Activated T-helper 17 cell treated with anti-CD3 and anti-CD28 coated beads, Interleukin-2, amount 50 U/mL, for 72 hours (primary cell): Measurements from ENCODE around the gene SPAG7. TPM values are rescaled to one million over a fixed set of nuclear protein-coding genes. Genes with fewer than 3 reads are reported as not detected.

ENCODE experiments used
- ATAC-seq: fragments of 150-1000 bp; cut with Tn5 transposase; replicated peaks from 2 replicates; pipeline ENCODE4 v1.10.0; 2021; ENCODE audit warnings: mild to moderate bottlenecking, moderate library complexity
- H3K27ac Mint-ChIP-seq: one replicate; pipeline ENCODE4 v1.8.0; 2022; ENCODE audit warnings: mixed read lengths
- H3K27me3 Mint-ChIP-seq: one replicate; pipeline ENCODE4 v1.8.0; 2022; ENCODE audit warnings: mixed read lengths
- H3K36me3 Mint-ChIP-seq: one replicate; pipeline ENCODE4 v1.8.0; 2022; ENCODE audit warnings: low read depth, mild to moderate bottlenecking, mixed read lengths
- H3K4me1 Mint-ChIP-seq: one replicate; pipeline ENCODE4 v1.8.0; 2022; ENCODE audit warnings: mixed read lengths
- H3K4me3 Mint-ChIP-seq: one replicate; pipeline ENCODE4 v1.8.0; 2022; ENCODE audit warnings: mild to moderate bottlenecking, mixed read lengths
- H3K9me3 Mint-ChIP-seq: one replicate; pipeline ENCODE4 v1.8.0; 2022; ENCODE audit warnings: mixed read lengths
- total RNA-seq, 2 donors: library from RNA; stranded (reverse); gene quantifications; one replicate each; pipeline ENCODE4 v1.2.3, GENCODE V29; 2022

The SPAG7 gene, protein sequence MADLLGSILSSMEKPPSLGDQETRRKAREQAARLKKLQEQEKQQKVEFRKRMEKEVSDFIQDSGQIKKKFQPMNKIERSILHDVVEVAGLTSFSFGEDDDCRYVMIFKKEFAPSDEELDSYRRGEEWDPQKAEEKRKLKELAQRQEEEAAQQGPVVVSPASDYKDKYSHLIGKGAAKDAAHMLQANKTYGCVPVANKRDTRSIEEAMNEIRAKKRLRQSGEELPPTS
- 10 to 100 TPM; 71.6 to 83.4 TPM for total RNA-seq

- Mint-ChIP-seq H3K4me3 (no peak within 1 kb of the TSS), H3K36me3 (peaks cover 6% of the 10 kb centered on the region), H3K27ac (no peak within 1 kb of the TSS), H3K4me1 (peaks cover 33% of the 10 kb centered on the region), H3K9me3 (peaks cover 4% of the 10 kb centered on the region), H3K27me3 (no peaks in the 10 kb centered on the region)
- ATAC-seq, result peak; percentile 52
These were observed at the start of gene SPAG7 for GRCh38 chr17:4967539-4968485. TSS of gene SPAG7 (minus strand) at chr17:4967817. CDS start at chr17:4967804, 13 bp downstream.

DNA sequence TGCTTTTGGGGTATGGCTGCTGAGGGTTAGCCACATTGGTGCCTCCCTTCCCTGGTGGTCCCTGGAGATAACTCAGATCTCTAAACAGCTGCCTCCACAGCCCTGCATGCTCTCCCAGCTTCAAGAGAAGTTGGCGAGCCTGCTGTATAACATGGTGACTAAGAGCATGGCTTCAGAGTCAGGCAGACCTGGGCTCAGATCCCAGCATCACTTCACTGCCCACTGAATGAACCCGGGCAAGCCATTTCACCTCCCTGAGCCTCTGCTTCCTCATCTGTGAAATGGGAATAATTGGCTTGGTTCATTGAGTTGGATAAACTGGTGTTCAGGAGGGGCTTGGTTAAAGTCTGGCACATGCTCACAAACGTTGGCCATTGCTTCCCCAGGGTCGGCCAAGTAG is 46.7 kb upstream of the SPAG7 start:
- Mint-ChIP-seq H3K27me3 (no peaks in the 10 kb centered on the region), H3K4me3 (no peak overlapping the region), H3K9me3 (no peaks in the 10 kb centered on the region), H3K27ac (no peak overlapping the region), H3K36me3 (peaks cover 76% of the 10 kb centered on the region), H3K4me1 (peaks cover 20% of the 10 kb centered on the region)
- no peak for ATAC-seq

DNA sequence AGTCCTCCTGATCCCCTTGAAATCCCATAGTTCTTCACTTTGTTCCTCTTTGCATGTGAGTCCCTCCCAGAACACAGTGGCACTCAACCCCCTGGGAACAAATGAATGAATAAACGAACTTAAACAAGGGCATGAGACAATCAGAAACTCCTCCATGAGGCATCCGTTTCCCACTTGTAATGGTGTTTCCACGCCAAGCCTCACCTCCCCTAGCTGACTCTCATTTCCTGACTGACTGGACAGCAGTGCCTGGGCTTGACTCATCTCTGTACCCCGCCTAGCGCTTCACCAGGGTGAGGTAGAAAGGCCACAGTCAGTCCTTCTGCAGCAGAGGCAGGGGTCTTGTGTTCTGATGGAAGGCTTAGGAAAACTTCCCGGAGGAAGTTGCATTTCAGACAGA is 44.3 kb upstream of the SPAG7 start:
- H3K4me1 Mint-ChIP-seq, result peaks cover 16% of the 10 kb centered on the region
- peak overlapping the region; percentile 89 for H3K27ac Mint-ChIP-seq
- H3K36me3 Mint-ChIP-seq, result peaks cover 82% of the 10 kb centered on the region
- ATAC-seq, result peak; percentile 99
- peak overlapping the region; percentile 56 for H3K4me3 Mint-ChIP-seq
- H3K27me3 Mint-ChIP-seq, result no peaks in the 10 kb centered on the region
- no peaks in the 10 kb centered on the region for H3K9me3 Mint-ChIP-seq

DNA sequence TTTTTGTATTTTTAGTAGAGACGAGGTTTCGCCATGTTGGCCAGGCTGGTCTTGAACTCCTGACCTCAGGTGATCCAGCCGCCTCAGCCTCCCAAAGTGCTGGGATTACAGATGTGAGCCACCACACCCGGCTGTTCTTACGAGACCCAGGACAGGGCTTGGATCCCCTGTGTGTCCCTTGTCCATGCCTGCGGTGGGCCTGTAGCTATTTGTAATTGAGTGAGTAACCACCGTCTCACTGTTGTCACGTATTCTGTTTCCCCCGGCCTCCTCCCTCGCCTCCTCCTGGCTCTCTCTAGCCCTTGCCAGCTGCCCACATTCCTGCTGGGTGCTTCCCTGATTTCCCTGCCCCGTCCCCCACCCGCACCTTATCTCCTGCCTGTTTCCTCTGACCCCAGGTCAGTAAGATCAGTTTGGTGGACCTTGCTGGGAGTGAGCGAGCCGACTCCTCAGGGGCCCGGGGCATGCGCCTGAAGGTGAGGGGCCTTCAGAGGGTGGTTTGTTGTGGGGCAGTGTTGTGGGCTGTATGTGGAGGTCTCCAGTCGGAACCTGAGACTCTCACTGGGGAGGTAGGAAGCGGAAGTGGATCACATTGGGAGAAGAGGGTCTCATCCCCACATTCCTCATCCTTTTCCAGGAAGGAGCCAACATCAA is 35.7 kb upstream of the SPAG7 start:
- Mint-ChIP-seq H3K9me3 (no peaks in the 10 kb centered on the region), H3K27ac (no peak overlapping the region)
- no peak for ATAC-seq

GRCh38 chr17:5002121-5002788 is 34.6 kb upstream of the SPAG7 start:
- Mint-ChIP-seq H3K4me3 (no peak overlapping the region), H3K9me3 (no peaks in the 10 kb centered on the region), H3K27ac (no peak overlapping the region), H3K36me3 (peaks cover 72% of the 10 kb centered on the region), H3K4me1 (peaks cover 12% of the 10 kb centered on the region), H3K27me3 (no peaks in the 10 kb centered on the region)
- no peak for ATAC-seq

More for the DNA sequence above, 35.7 kb upstream of the SPAG7 start:
- peaks cover 83% of the 10 kb centered on the region for H3K36me3 Mint-ChIP-seq
- no peaks in the 10 kb centered on the region for H3K27me3 Mint-ChIP-seq
- no peak overlapping the region for H3K4me3 Mint-ChIP-seq
- peaks cover 12% of the 10 kb centered on the region for H3K4me1 Mint-ChIP-seq

DNA sequence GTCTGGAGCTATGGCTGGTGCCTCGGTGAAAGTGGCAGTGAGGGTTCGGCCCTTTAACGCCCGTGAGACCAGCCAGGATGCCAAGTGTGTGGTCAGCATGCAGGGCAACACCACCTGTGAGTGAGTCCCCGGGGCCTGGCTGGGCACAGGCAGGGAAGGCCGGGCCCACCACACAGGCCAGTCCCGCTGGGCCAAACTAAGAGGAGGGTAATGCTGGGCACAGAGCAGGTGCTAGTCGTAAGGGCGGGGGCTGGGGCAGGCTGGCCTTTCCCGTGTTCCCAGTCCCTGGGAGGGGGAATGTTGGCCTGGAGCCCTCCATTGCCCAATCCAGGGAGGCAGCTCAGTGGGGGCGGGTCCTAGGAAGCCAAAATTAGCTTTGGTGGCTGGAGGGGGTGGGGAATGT is 32.6 kb upstream of the SPAG7 start:
- Mint-ChIP-seq H3K4me3 (no peak overlapping the region), H3K27ac (peak overlapping the region; percentile 77), H3K36me3 (peaks cover 57% of the 10 kb centered on the region)

DNA sequence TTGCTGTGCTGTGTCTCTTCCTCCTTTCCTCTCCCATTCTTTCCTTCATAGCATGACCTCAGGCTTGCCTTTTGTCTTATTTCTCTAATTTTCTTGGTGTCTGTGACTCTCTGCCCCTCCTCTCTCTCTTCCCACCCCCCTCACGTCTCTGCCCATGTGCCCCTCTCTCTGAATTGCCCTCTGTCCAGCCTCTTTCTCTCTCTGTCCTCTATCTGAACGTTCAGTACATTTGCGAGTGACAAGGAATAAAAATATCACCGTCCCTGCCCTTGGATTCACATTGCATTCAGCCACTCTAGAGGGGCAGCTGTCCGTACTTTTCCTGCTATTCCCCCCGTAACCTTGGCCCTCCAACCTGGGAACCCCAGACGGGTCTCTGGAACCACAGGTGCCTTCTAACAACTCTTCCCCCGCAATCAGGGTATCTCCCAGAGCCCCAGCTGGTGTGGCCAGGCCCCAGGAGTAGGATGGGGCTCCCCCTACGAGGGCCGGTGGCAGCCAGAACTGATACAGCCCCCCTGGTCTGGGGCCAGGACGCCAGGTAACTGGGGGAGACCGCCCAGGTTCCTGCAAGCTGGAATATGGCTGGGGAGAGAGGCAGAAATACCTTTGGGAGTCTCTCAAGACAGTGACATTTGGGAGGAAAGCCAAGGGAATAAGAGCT is 31.9 kb upstream of the SPAG7 start:
- no peak for ATAC-seq
- H3K36me3 Mint-ChIP-seq, result peaks cover 50% of the 10 kb centered on the region
- H3K4me1 Mint-ChIP-seq, result peaks cover 16% of the 10 kb centered on the region
- peak overlapping the region; percentile 70 for H3K4me3 Mint-ChIP-seq
- peak overlapping the region; percentile 77 for H3K27ac Mint-ChIP-seq
- no peaks in the 10 kb centered on the region for H3K9me3 Mint-ChIP-seq
- no peaks in the 10 kb centered on the region for H3K27me3 Mint-ChIP-seq

More for the DNA sequence above, 32.6 kb upstream of the SPAG7 start:
- no peak for ATAC-seq
- H3K9me3 Mint-ChIP-seq, result no peaks in the 10 kb centered on the region
- H3K27me3 Mint-ChIP-seq, result no peaks in the 10 kb centered on the region
- H3K4me1 Mint-ChIP-seq, result peaks cover 16% of the 10 kb centered on the region

DNA sequence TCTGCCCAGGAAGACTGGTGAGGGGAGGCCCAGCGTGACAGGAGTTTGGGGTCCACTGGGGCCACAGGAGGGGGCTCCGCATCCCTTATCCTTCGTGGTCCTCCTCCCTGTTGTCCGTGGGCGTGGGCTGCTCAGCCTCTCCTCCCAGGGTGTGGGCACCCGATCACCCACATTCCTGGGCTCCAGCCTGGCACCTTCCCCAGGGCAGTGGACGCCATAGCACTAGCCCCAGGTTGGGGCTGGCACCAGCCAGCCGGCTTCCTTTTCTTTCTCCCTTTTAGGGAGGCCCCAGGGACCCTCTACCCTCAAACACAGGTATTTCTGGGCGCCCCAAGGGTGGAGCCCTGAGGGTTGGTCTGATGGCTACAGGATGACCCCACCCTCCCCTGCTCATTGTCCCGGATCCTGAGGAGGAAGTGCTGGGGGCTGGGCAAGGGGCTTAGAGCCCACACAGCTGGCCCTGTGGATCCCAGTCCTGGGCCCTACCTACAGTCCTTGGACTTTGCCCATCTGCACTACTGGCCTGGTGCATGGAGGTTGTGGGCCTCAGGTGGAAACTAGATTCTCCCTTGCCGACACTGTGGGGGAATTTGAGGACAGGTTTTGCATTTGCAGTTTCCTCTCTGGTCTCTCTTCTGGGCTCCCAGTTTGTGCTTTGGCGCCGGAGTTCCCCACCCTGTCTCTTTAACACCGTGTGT is 31.3 kb upstream of the SPAG7 start:
- Mint-ChIP-seq H3K9me3 (no peaks in the 10 kb centered on the region), H3K27ac (peak overlapping the region; percentile 77), H3K4me3 (peak overlapping the region; percentile 70), H3K36me3 (peaks cover 43% of the 10 kb centered on the region), H3K27me3 (no peaks in the 10 kb centered on the region), H3K4me1 (peaks cover 16% of the 10 kb centered on the region)
- ATAC-seq, result no peak

- Mint-ChIP-seq H3K9me3 (no peaks in the 10 kb centered on the region), H3K4me1 (peaks cover 16% of the 10 kb centered on the region), H3K27ac (peak overlapping the region; percentile 77), H3K4me3 (peak overlapping the region; percentile 70), H3K27me3 (no peaks in the 10 kb centered on the region), H3K36me3 (peaks cover 36% of the 10 kb centered on the region)
- ATAC-seq, result peak; percentile 13
These were observed 30.6 kb upstream of the SPAG7 start for GRCh38 chr17:4998027-4998731.

- Mint-ChIP-seq H3K4me3 (peak within 1 kb of the TSS; percentile 70), H3K27ac (peak within 1 kb of the TSS; percentile 77), H3K9me3 (no peaks in the 10 kb centered on the region), H3K4me1 (peaks cover 16% of the 10 kb centered on the region), H3K27me3 (no peaks in the 10 kb centered on the region), H3K36me3 (peaks cover 29% of the 10 kb centered on the region)
- peak; percentile 97 for ATAC-seq
These were observed 29.8 kb upstream of the SPAG7 start, which contains the start of the genes INCA1 and KIF1C for GRCh38 chr17:4997302-4998026. TSS of gene INCA1 (minus strand) at chr17:4997522. CDS start at chr17:4994437, 3,085 bp downstream. TSS of gene KIF1C (plus strand) at chr17:4997950. CDS start at chr17:5000247, 2,297 bp downstream.

GRCh38 chr17:4994081-4994595 is 26.5 kb upstream of the SPAG7 start:
- no peaks in the 10 kb centered on the region for H3K36me3 Mint-ChIP-seq
- no peaks in the 10 kb centered on the region for H3K9me3 Mint-ChIP-seq
- no peak overlapping the region for H3K4me3 Mint-ChIP-seq
- peaks cover 16% of the 10 kb centered on the region for H3K4me1 Mint-ChIP-seq
- H3K27me3 Mint-ChIP-seq, result no peaks in the 10 kb centered on the region
- H3K27ac Mint-ChIP-seq, result no peak overlapping the region
- no peak for ATAC-seq
